Measurements from ENCODE around the gene COL26A1. TPM values are rescaled to one million over a fixed set of nuclear protein-coding genes. Genes with fewer than 3 reads are reported as not detected.

COL26A1 gene
- total RNA-seq, 6 donors from 2014 or later = 0.20 to 1.0 (median 0.30) TPM; not detected in 2

DNA sequence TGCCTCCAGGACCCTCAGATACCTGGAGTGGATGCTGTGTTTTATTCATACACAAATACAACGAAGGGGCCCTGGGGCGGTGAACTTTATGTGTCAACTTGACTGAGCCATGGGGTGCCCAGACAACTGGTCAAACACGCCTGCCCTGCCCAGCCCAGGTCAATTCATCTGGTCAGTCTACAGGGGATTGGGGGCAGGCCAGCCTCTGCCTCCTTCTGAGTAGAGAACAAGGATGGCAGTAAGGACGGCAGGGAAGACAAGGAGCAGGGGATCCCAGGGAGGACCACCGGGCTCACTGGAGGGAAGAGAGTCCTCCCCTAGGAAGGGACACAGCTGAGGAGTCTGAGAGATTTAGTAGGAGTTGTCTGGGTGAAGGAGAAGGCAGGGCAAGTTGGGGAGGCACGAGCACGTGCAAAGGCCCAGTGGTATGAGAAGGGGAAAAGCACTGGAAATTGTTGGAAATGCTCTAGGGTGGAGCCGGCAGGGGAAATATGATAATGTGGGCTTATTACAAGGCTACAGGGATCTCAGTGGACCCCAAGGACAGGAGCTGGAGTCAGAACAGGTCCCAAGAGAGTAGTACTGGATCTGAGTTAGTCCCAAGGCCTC is 203.0 kb downstream of the COL26A1 start:
- 84 to 92% methylated on average over 8 of the region's 8 CpGs for WGBS, 2 donors
- H3K9me3 ChIP-seq = no peaks in the 10 kb centered on the region
- ATAC-seq (ENCODE audit: low FRiP score in 2 of 2) (no peak), DNase-seq (peak in 1 of 2 donors; percentile 12)
- H3K4me1 ChIP-seq = no peaks in the 10 kb centered on the region
- no peak overlapping the region for H3K27ac ChIP-seq
- no peaks in the 10 kb centered on the region for H3K36me3 ChIP-seq
- TF ChIP-seq POLR2A (IDR thresholded peaks at IDR 0.05) = no peak
- TF ChIP-seq EP300 (IDR thresholded peaks at IDR 0.05) = no peak
- no peak for TF ChIP-seq POLR2AphosphoS5 (IDR thresholded peaks at IDR 0.05)
- TF ChIP-seq, protein P1, sequence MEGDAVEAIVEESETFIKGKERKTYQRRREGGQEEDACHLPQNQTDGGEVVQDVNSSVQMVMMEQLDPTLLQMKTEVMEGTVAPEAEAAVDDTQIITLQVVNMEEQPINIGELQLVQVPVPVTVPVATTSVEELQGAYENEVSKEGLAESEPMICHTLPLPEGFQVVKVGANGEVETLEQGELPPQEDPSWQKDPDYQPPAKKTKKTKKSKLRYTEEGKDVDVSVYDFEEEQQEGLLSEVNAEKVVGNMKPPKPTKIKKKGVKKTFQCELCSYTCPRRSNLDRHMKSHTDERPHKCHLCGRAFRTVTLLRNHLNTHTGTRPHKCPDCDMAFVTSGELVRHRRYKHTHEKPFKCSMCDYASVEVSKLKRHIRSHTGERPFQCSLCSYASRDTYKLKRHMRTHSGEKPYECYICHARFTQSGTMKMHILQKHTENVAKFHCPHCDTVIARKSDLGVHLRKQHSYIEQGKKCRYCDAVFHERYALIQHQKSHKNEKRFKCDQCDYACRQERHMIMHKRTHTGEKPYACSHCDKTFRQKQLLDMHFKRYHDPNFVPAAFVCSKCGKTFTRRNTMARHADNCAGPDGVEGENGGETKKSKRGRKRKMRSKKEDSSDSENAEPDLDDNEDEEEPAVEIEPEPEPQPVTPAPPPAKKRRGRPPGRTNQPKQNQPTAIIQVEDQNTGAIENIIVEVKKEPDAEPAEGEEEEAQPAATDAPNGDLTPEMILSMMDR (IDR thresholded peaks at IDR 0.05) = no peak
- H3K27me3 ChIP-seq = no peaks in the 10 kb centered on the region
- no peak overlapping the region for H3K4me3 ChIP-seq

DNA sequence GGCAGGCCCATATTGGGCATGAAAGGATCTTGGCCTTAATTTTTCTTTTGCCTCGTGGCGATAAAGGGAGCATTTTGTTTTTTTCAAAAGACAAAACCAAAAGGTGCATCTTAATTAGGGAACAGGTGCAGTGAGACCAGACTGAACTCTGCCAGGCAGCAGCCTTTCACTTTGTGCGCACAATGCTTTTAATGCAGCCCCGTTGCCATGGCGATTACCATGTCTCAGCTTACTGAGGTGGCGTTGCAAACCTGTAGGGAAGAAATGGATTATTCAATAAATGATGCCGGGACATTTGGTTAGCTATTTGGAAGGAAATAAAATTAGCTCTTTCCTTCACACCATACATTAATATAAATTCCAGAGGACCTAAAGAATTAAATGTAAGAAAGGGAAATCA is 204.6 kb downstream of the COL26A1 start:
- H3K4me3 ChIP-seq = no peak overlapping the region
- TF ChIP-seq, protein P1 (IDR thresholded peaks at IDR 0.05) = no peak
- 87 to 96% methylated on average over 7 of the region's 7 CpGs for WGBS, 2 donors

GRCh38 chr7:101572156-101572555 is 209.5 kb downstream of the COL26A1 start:
- Histone ChIP-seq H3K27me3 (no peaks in the 10 kb centered on the region), H3K9me3 (peaks cover 0 to 21% (median 5%) of the 10 kb centered on the region in 4 donors), H3K4me1 (no peaks in the 10 kb centered on the region), H3K4me3 (no peak overlapping the region), H3K27ac (no peak overlapping the region), H3K36me3 (no peaks in the 10 kb centered on the region)
- ATAC-seq (ENCODE audit: low FRiP score in 2 of 2) (no peak), DNase-seq (no peak)
- TF ChIP-seq, protein P1 (IDR thresholded peaks at IDR 0.05) = no peak
- TF ChIP-seq POLR2AphosphoS5 (IDR thresholded peaks at IDR 0.05) (no peak), POLR2A (IDR thresholded peaks at IDR 0.05) (no peak), EP300 (IDR thresholded peaks at IDR 0.05) (no peak)
- WGBS, 2 donors = 95 to 96% methylated on average over 2 of the region's 2 CpGs

More for the DNA sequence above, 204.6 kb downstream of the COL26A1 start:
- ATAC-seq (ENCODE audit: low FRiP score in 2 of 2) (no peak), DNase-seq (peak in 1 of 2 donors; percentile 7)
- Histone ChIP-seq H3K4me1 (no peaks in the 10 kb centered on the region), H3K27ac (no peak overlapping the region), H3K9me3 (peaks cover 0 to 7% (median 0%) of the 10 kb centered on the region in 4 donors), H3K36me3 (no peaks in the 10 kb centered on the region), H3K27me3 (no peaks in the 10 kb centered on the region)

DNA sequence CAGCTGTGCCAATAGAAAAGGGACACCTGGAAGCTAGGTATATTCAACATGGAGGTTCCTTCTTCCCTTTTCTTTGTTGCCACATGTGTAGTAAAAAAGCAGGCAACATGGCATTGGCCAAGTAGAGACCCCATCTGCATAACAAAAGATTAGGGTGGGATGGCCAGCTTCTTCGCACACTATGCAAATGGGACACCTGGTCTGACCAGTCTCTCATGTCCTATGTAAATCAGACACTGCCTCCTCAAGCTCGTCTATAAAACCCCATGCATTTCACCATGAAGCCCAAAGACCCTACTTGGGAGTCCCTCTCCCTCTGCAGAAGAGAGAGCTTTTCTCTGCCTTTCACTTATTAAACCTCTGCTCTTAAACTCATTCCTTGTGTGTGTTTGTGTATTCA is 212.5 kb downstream of the COL26A1 start:
- no peak for ATAC-seq (ENCODE audit: low FRiP score in 2 of 2)
- no peak for DNase-seq
- H3K36me3 ChIP-seq = no peaks in the 10 kb centered on the region
- TF ChIP-seq, protein P1 (IDR thresholded peaks at IDR 0.05) = no peak
- no peak for TF ChIP-seq POLR2A (IDR thresholded peaks at IDR 0.05)
- no peak for TF ChIP-seq EP300 (IDR thresholded peaks at IDR 0.05)
- TF ChIP-seq POLR2AphosphoS5 (IDR thresholded peaks at IDR 0.05) = no peak
- peaks cover 0 to 21% (median 5%) of the 10 kb centered on the region in 4 donors for H3K9me3 ChIP-seq
- no peak overlapping the region for H3K27ac ChIP-seq
- H3K4me1 ChIP-seq = no peaks in the 10 kb centered on the region
- WGBS, 2 donors = 35 to 58% methylated on average over 2 of the region's 2 CpGs
- no peak overlapping the region for H3K4me3 ChIP-seq
- H3K27me3 ChIP-seq = no peaks in the 10 kb centered on the region

DNA sequence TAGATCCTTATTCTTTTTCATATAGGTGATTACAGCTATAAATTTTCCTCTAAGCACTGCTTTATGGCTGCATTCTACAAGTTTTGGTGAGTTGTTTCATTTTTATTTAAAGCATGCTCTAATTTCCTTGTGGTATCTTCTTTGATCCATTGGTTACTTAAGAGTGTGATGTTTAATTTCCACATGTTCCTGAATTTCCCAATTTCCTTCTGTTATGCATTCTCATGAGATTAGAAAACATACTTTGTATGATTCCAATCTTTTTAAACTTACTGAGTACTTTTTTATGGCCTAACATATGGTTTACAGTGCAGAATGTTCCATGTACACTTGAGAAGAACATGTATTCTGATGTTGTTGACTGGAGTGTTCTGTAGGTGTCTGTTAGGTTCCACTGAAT is 213.0 kb downstream of the COL26A1 start:
- Histone ChIP-seq H3K27me3 (no peaks in the 10 kb centered on the region), H3K9me3 (peaks cover 0 to 21% (median 5%) of the 10 kb centered on the region in 4 donors), H3K27ac (no peak overlapping the region), H3K4me1 (no peaks in the 10 kb centered on the region), H3K4me3 (no peak overlapping the region), H3K36me3 (no peaks in the 10 kb centered on the region)
- TF ChIP-seq, protein P1 (IDR thresholded peaks at IDR 0.05) = no peak
- TF ChIP-seq POLR2AphosphoS5 (IDR thresholded peaks at IDR 0.05) (no peak), POLR2A (IDR thresholded peaks at IDR 0.05) (no peak), EP300 (IDR thresholded peaks at IDR 0.05) (no peak)
- no peak for ATAC-seq (ENCODE audit: low FRiP score in 2 of 2)
- DNase-seq = no peak
